ENCODE data around the gene RNF111.

DNA sequence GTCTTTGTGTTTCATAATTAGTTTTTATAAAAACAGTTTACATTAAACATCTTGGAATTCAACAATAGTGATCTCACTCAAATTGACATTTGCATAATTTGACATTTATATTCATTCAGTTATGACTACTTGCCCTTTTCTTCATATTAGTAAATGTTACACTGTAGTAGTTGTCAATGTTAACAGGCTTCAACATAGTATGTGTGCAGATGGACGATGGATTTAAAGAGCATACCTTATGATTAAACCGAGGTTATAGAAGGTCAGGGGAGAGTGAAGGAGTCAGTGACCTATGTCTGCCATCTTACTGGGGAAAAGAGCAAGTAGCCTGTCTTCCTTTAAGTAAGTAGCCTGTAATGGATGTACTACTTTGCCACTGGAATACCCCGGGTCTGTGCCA lies 109.0 kb downstream of the RNF111 start:
- TF ChIP-seq ZNF274 (IDR thresholded peaks at IDR 0.05; ENCODE audit: insufficient read depth, insufficient read length) = no peak
- TF ChIP-seq BACH1 (IDR thresholded peaks at IDR 0.05; ENCODE audit: borderline replicate concordance) = no peak
- no peak for TF ChIP-seq DPF2 (IDR thresholded peaks at IDR 0.05)
- TF ChIP-seq, protein P1, sequence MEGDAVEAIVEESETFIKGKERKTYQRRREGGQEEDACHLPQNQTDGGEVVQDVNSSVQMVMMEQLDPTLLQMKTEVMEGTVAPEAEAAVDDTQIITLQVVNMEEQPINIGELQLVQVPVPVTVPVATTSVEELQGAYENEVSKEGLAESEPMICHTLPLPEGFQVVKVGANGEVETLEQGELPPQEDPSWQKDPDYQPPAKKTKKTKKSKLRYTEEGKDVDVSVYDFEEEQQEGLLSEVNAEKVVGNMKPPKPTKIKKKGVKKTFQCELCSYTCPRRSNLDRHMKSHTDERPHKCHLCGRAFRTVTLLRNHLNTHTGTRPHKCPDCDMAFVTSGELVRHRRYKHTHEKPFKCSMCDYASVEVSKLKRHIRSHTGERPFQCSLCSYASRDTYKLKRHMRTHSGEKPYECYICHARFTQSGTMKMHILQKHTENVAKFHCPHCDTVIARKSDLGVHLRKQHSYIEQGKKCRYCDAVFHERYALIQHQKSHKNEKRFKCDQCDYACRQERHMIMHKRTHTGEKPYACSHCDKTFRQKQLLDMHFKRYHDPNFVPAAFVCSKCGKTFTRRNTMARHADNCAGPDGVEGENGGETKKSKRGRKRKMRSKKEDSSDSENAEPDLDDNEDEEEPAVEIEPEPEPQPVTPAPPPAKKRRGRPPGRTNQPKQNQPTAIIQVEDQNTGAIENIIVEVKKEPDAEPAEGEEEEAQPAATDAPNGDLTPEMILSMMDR (IDR thresholded peaks at IDR 0.05 in 2 of 3, conservative IDR thresholded peaks at IDR 0.05 in 1 of 3; ENCODE audit: control insufficient read depth in 2 of 3, extremely low read depth in 1 of 3, insufficient read depth in 1 of 3, low read depth in 3 of 3, low read length in 3 of 3) = no peak
- no peak for TF ChIP-seq SP1 (IDR thresholded peaks at IDR 0.05; ENCODE audit: low read depth, low read length)
- TF ChIP-seq, protein P2, sequence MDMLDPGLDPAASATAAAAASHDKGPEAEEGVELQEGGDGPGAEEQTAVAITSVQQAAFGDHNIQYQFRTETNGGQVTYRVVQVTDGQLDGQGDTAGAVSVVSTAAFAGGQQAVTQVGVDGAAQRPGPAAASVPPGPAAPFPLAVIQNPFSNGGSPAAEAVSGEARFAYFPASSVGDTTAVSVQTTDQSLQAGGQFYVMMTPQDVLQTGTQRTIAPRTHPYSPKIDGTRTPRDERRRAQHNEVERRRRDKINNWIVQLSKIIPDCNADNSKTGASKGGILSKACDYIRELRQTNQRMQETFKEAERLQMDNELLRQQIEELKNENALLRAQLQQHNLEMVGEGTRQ (IDR thresholded peaks at IDR 0.05; ENCODE audit: borderline replicate concordance, low read depth, low read length) = no peak
- no peak for TF ChIP-seq BRCA1 (IDR thresholded peaks at IDR 0.05; ENCODE audit: low read depth, low read length)
- no peak for TF ChIP-seq EP300 (IDR thresholded peaks at IDR 0.05; ENCODE audit: borderline replicate concordance in 1 of 2, control insufficient read depth in 1 of 2, low read depth in 2 of 2, low read length in 2 of 2)
- no peak for TF ChIP-seq YY1 (IDR thresholded peaks at IDR 0.05; ENCODE audit: low read depth, low read length)
- no peak for TF ChIP-seq MYC (IDR thresholded peaks at IDR 0.05; ENCODE audit: insufficient read depth, insufficient read length, insufficient replicate concordance, low read length, severe bottlenecking)
- TF ChIP-seq HDAC6 (IDR thresholded peaks at IDR 0.05; ENCODE audit: unreplicated experiment) = no peak
- TF ChIP-seq JUND (IDR thresholded peaks at IDR 0.05; ENCODE audit: low read depth, low read length) = no peak
- TF ChIP-seq EZH2 (IDR thresholded peaks at IDR 0.05; ENCODE audit: borderline replicate concordance, control insufficient read depth, low read depth, low read length) = no peak

Data from GM12878 (cell line).